ENCODE data around the gene HOXC12. TPM values are rescaled to one million over a fixed set of nuclear protein-coding genes. Genes with fewer than 3 reads are reported as not detected.

The HOXC12 gene
- total and polyA plus RNA-seq, 2 donors (not counting 1 experiment from before 2014, with no cell fraction given): not detected

- ATAC-seq (ENCODE audit: low read depth): no peak
Observed at GRCh38 chr12:53998110-53998899, 43.6 kb downstream of the HOXC12 start.

More at GRCh38 chr12:53998110-53998899, 43.6 kb downstream of the HOXC12 start:
- 0% methylated on average over 1 of the region's 11 CpGs for WGBS (ENCODE audit: insufficient coverage)
- H3K4me3 Mint-ChIP-seq: no peak overlapping the region
- peaks cover 0 to 68% (median 0%) of the 10 kb centered on the region in 3 donors for H3K9me3 ChIP-seq (ENCODE audit: control extremely low read depth in 1 of 3, control insufficient read depth in 2 of 3, insufficient read depth in 1 of 3, low read length in 2 of 3)
- peaks cover 0 to 99% (median 83%) of the 10 kb centered on the region in 4 experiments for H3K27me3 ChIP-seq (replicated peaks in 1 of 4; ENCODE audit: control extremely low read depth in 1 of 4, control insufficient read depth in 3 of 4, insufficient read depth in 4 of 4, low read length in 3 of 4)
- H3K9me3 Mint-ChIP-seq (ENCODE audit: insufficient read depth): no peaks in the 10 kb centered on the region
- no peak overlapping the region for H3K27ac ChIP-seq (ENCODE audit: low read length in 2 of 2)
- no peak for DNase-seq
- CTCF ChIA-PET: interaction anchor here (0.7 to 5.0 kb wide), 5 partner anchors 7 to 209 kb away, joined by 3 to 20 read pairs (median 3); no protein-coding TSS in a partner anchor
- no peaks in the 10 kb centered on the region for H4K20me1 ChIP-seq (ENCODE audit: control insufficient read depth, insufficient read depth, low read length, poor library complexity, severe bottlenecking)
- POLR2A ChIA-PET: no interaction called here
- H3K27ac Mint-ChIP-seq: no peak overlapping the region
- H3K9ac ChIP-seq (ENCODE audit: low read length): no peak overlapping the region
- H3K4me2 ChIP-seq (replicated peaks; ENCODE audit: low read depth, low read length, poor library complexity, severe bottlenecking): no peak overlapping the region
- H3K4me1 ChIP-seq (ENCODE audit: control insufficient read depth in 2 of 2, insufficient read depth in 2 of 2, low read length in 2 of 2): peaks cover 37 to 66% of the 10 kb centered on the region in 2 donors
- TF ChIP-seq CTCF (IDR thresholded peaks at IDR 0.05): no peak
- no peak for TF ChIP-seq EZH2 (IDR thresholded peaks at IDR 0.05; ENCODE audit: borderline replicate concordance, insufficient read depth, low read depth, low read length, poor library complexity, severe bottlenecking)
- H3K36me3 ChIP-seq (replicated peaks in 1 of 2; ENCODE audit: control extremely low read depth in 1 of 2, control insufficient read depth in 1 of 2, extremely low read depth in 1 of 2, insufficient read depth in 2 of 2, low read length in 1 of 2): no peaks in the 10 kb centered on the region
- no peak overlapping the region for H2AFZ ChIP-seq (ENCODE audit: insufficient read depth, low read depth, low read length, poor library complexity, severe bottlenecking)
- peaks cover 86% of the 10 kb centered on the region for H3K27me3 Mint-ChIP-seq
- no peaks in the 10 kb centered on the region for H3K79me2 ChIP-seq (ENCODE audit: control insufficient read depth, insufficient read depth, low read length)
- no peak overlapping the region for H3K4me3 ChIP-seq (ENCODE audit: control extremely low read depth in 1 of 5, extremely low read depth in 1 of 5, insufficient read depth in 1 of 5, low read depth in 2 of 5, low read length in 4 of 5)
- peaks cover 33% of the 10 kb centered on the region for H3K4me1 Mint-ChIP-seq
- intact Hi-C loops (cut with micrococcal nuclease): loop anchor here (5.0 kb wide), 2 partner anchors 34 to 46 kb away; partner anchors contain the start of genes HOXC12 and HOXC5
